ENCODE measurements around the gene LAMC3.

DNA sequence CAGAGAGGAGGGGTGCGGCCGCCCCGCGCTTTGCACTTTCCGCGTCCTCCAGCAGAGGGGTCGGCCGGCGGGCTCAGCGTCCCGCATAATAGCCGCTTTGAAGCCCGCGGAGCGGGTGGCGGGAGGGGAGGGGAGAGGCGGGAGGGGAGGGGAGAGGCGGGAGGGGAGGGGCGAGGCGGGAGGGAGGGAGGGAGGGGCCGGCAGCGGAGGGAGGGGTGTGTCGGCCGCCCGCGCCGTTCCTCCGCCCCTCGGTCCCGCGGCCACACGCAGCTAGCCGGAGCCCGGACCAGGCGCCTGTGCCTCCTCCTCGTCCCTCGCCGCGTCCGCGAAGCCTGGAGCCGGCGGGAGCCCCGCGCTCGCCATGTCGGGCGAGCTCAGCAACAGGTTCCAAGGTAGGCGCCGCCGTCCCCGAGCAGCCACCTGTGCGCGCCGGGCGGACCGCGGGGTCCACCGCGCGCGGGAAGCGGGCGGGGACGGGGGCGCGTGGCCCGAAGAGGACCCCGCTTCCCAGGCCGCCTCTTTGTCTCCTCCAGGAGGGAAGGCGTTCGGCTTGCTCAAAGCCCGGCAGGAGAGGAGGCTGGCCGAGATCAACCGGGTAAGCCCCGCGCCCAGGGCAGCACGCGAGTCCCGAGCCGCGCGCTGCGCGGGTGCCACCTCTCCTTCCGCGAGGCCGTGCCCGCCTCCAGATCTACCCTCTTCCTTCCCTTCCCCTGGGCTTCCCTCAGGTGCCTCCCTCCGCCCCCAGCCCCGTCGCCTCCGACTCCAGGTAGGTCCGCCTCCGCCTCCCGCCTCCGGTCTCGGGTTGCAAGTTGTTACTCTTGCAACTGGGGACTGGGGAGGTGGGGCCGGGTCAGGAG lies 87.5 kb downstream of the LAMC3 start, which contains the start of gene AIF1L:
- TF ChIP-seq EZH2 (IDR thresholded peaks at IDR 0.05), result peak; percentile 18
- TF ChIP-seq, protein P1, sequence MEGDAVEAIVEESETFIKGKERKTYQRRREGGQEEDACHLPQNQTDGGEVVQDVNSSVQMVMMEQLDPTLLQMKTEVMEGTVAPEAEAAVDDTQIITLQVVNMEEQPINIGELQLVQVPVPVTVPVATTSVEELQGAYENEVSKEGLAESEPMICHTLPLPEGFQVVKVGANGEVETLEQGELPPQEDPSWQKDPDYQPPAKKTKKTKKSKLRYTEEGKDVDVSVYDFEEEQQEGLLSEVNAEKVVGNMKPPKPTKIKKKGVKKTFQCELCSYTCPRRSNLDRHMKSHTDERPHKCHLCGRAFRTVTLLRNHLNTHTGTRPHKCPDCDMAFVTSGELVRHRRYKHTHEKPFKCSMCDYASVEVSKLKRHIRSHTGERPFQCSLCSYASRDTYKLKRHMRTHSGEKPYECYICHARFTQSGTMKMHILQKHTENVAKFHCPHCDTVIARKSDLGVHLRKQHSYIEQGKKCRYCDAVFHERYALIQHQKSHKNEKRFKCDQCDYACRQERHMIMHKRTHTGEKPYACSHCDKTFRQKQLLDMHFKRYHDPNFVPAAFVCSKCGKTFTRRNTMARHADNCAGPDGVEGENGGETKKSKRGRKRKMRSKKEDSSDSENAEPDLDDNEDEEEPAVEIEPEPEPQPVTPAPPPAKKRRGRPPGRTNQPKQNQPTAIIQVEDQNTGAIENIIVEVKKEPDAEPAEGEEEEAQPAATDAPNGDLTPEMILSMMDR (IDR thresholded peaks at IDR 0.05), result peak; percentile 51

All from neural progenitor cell (in vitro differentiated cells).